Pancreas (tissue), 10 donors: ENCODE results near the gene EFCAB13. TPM values are rescaled to one million over a fixed set of nuclear protein-coding genes. Genes with fewer than 3 reads are reported as not detected.

Experiments used
- ATAC-seq, 4 donors: fragments of 200-7000 bp; cut with Tn5 transposase; one replicate each; pipeline versions ENCODE4 v1.8.0 to v1.9.1; 2020; ENCODE audit warnings: mild to moderate bottlenecking in 4 of 4, moderate library complexity in 4 of 4
- DNase-seq, 6 donors: peaks; one replicate each; pipeline ENCODE4 v3.0.0-alpha.2; 2020
- FAIRE-seq: peaks from 2 replicates; lab custom pipeline; 2012; peaks lifted over from hg19 to GRCh38; lab: Jason Lieb, UNC
- H3K27ac ChIP-seq, 4 donors: fragments of 200-600 bp; sonication (generic); 1 replicate in 3 of 4; 2 replicates in 1 of 4; pipeline versions ENCODE4 v1.5.0 to v1.8.0; 2020
- H3K27me3 ChIP-seq, 4 donors: fragments of 200-600 bp; one replicate each; pipeline ENCODE4 v1.8.0; 2021
- H3K36me3 ChIP-seq, 3 donors: fragments of 200-600 bp; sonication (generic) in 1 of 3; one replicate each; pipeline versions ENCODE4 v1.5.0 to v1.8.0; 2020 to 2021
- H3K4me1 ChIP-seq, 3 donors: fragments of 200-600 bp; one replicate each; pipeline ENCODE4 v1.8.0; 2021
- H3K4me3 ChIP-seq, 4 donors: fragments of 200-600 bp; sonication (generic) in 2 of 4; one replicate each; pipeline versions ENCODE4 v1.5.0 to v1.8.0; 2020 to 2021
- H3K9me3 ChIP-seq, 4 donors: fragments of 200-600 bp; one replicate each; pipeline ENCODE4 v1.8.0; 2021
- WGBS, 2 donors: extraction: QIAGEN DNeasy Blood & Tissue Kit; methylation state at CpG; one replicate each; pipeline ENCODE4 v1.1.7; 2013; 5-methylcytosine and 5-hydroxymethylcytosine counted together
- intact Hi-C, 3 donors: fragments of 100-400 bp; cut with DNase I; formaldehyde crosslinking; loops; one replicate each; pipeline versions ENCODE4 v1.11.1 to v1.14.2; 2022
- polyA plus RNA-seq, 2 donors: library from polyadenylated mRNA; stranded (reverse); fragments of 200-250 nt; gene quantifications; one replicate each; pipeline ENCODE4 v1.2.3, GENCODE V29; 2013
- total RNA-seq, 6 donors: library from RNA; stranded (reverse); fragmentation: NEBNext Ultra II Directional in 4 of 6; extraction: Animal tissue kit (Norgen Biotek cat#: 25700) in 4 of 6; gene quantifications; one replicate each; pipeline versions ENCODE4 v1.2.1 to v1.2.4, GENCODE V29; 2021 to 2023
- TF ChIP-seq, protein P1 (sequence below), 4 donors: fragments of 200-600 bp; sonication (generic) in 3 of 4; IDR thresholded peaks; one replicate each; pipeline versions ENCODE4 v1.5.0 to v1.8.0; 2021; ENCODE audit warnings: antibody characterized with exemption in 4 of 4
- donor health status: healthy with polysubstance abuse.
- donor health status: DM: no; HTN: no; CAD: no; lungs with moderate emphysema.
- donor health status: DM: no; HTN: no; CAD: no.
- donor health status: control.
- donor health status: control.
- donor health status: Bipolar disorder and iron deficiency.
- donor health status: DM: yes; HTN: yes; CAD: no.
- donor health status: DM: no; HTN: no; CAD: no.
- donor health status: DM: no; HTN: no; CAD: no.
- donor health status: DM: yes; HTN: yes; CAD: no.

EFCAB13 gene
- total and polyA plus RNA-seq, 8 donors: 0.46 to 6.7 (median 1.9) TPM

DNA sequence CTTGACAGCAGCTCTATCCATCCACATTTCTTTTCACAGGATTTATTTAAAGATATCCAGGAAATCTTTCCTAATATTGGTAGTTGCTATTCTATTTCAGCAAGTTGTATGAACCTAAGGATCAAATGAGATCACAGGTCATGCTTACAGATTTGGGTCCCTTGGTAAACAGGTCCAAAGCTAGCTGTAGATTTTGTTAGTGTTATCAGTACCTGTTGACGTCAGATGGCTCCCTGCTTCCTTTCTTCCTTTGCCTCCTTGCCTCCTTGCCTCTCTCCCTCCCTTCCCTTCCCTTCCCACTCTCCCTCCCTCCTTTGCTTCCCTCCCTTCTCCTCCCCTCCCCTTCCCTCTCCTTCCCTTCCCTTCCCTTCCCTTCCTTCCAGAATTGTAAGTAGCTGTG, 76.6 kb downstream of the EFCAB13 start:
- FAIRE-seq (no peak), DNase-seq (no peak), ATAC-seq (no peak)
- WGBS, 2 donors: 24 to 35% methylated on average over 1 of the region's 1 CpG
- intact Hi-C loops: no loop called here
- H3K27ac ChIP-seq: no peak overlapping the region
- no peak overlapping the region for H3K4me3 ChIP-seq
- no peaks in the 10 kb centered on the region for H3K4me1 ChIP-seq
- no peaks in the 10 kb centered on the region for H3K9me3 ChIP-seq
- H3K36me3 ChIP-seq: no peaks in the 10 kb centered on the region
- H3K27me3 ChIP-seq: no peaks in the 10 kb centered on the region
- TF ChIP-seq, protein P1, sequence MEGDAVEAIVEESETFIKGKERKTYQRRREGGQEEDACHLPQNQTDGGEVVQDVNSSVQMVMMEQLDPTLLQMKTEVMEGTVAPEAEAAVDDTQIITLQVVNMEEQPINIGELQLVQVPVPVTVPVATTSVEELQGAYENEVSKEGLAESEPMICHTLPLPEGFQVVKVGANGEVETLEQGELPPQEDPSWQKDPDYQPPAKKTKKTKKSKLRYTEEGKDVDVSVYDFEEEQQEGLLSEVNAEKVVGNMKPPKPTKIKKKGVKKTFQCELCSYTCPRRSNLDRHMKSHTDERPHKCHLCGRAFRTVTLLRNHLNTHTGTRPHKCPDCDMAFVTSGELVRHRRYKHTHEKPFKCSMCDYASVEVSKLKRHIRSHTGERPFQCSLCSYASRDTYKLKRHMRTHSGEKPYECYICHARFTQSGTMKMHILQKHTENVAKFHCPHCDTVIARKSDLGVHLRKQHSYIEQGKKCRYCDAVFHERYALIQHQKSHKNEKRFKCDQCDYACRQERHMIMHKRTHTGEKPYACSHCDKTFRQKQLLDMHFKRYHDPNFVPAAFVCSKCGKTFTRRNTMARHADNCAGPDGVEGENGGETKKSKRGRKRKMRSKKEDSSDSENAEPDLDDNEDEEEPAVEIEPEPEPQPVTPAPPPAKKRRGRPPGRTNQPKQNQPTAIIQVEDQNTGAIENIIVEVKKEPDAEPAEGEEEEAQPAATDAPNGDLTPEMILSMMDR (IDR thresholded peaks at IDR 0.05): no peak

DNA sequence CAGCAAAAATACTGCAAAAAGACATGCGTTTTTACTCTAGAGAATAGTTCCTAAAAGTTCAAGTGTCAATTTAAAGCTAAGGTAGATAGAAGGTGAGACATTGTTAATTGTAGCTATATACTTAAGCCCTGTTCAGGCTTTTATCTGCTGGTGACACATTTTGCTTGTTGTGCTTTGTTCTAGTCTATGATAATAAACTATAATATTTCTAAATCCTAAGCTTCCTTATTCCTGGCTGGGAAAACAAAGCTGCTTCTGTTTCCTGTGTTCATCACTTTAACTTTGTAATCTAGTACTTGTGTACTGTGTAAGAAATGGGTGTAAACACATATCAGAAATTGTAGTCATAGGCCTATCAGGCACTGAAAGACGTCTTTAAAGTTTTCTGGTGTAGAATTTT, 77.3 kb downstream of the EFCAB13 start:
- WGBS, 2 donors: 79 to 88% methylated on average over 2 of the region's 2 CpGs
- TF ChIP-seq, protein P1 (IDR thresholded peaks at IDR 0.05): no peak
- Histone ChIP-seq H3K36me3 (no peaks in the 10 kb centered on the region), H3K4me1 (no peaks in the 10 kb centered on the region), H3K27me3 (no peaks in the 10 kb centered on the region), H3K9me3 (no peaks in the 10 kb centered on the region), H3K4me3 (no peak overlapping the region), H3K27ac (no peak overlapping the region)
- DNase-seq (no peak), FAIRE-seq (no peak), ATAC-seq (peak in 1 of 4 donors; percentile 17)
- intact Hi-C loops: no loop called here

DNA sequence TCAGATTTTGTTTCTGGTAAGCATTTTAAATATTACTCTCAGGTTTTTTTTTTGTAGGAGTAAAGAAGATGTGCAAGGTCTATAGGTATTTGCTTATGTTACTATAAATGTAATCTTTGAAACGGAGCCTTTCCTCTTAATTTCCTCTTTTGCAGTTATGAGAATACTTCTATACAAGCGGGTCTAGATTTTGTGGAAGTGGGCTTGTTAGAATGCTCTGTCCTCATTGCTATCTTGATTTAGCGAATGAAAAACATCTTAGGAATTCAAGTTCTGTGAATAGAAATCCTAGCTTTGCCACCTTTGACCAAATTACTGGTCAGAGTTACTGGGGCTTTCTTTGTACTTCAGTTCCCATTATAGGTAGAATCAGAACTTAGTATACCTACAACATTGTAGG, 80.3 kb downstream of the EFCAB13 start:
- H3K9me3 ChIP-seq: no peaks in the 10 kb centered on the region
- TF ChIP-seq, protein P1 (IDR thresholded peaks at IDR 0.05): no peak
- 90 to 97% methylated on average over 3 of the region's 3 CpGs for WGBS, 2 donors
- intact Hi-C loops: no loop called here
- no peak overlapping the region for H3K4me3 ChIP-seq
- ATAC-seq (no peak), FAIRE-seq (no peak), DNase-seq (no peak)
- no peaks in the 10 kb centered on the region for H3K36me3 ChIP-seq
- H3K27me3 ChIP-seq: no peaks in the 10 kb centered on the region
- no peaks in the 10 kb centered on the region for H3K4me1 ChIP-seq
- no peak overlapping the region for H3K27ac ChIP-seq

DNA sequence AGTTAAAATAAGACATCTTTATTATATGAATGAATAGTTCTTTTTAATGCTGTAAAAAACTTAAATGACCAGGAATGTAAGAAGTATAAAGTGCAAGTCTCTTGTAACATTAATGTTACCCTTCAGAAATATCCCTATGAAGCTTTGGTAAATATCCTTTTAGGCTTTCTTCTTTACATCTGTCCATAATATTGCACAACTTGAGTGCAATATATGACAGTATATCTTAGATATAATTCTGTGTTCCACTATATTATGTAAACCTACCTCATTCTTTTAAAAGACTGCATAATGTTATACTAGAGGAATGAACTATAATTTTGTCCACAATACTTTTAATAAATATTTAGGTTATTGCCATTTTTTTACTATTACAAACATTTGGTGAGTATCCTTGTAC, 81.1 kb downstream of the EFCAB13 start:
- no peaks in the 10 kb centered on the region for H3K27me3 ChIP-seq
- no peaks in the 10 kb centered on the region for H3K9me3 ChIP-seq
- no peak for ATAC-seq
- no peak for FAIRE-seq
- H3K36me3 ChIP-seq: no peaks in the 10 kb centered on the region
- intact Hi-C loops: no loop called here
- H3K27ac ChIP-seq: no peak overlapping the region
- DNase-seq: no peak
- TF ChIP-seq, protein P1 (IDR thresholded peaks at IDR 0.05): no peak
- H3K4me3 ChIP-seq: no peak overlapping the region
- no peaks in the 10 kb centered on the region for H3K4me1 ChIP-seq

DNA sequence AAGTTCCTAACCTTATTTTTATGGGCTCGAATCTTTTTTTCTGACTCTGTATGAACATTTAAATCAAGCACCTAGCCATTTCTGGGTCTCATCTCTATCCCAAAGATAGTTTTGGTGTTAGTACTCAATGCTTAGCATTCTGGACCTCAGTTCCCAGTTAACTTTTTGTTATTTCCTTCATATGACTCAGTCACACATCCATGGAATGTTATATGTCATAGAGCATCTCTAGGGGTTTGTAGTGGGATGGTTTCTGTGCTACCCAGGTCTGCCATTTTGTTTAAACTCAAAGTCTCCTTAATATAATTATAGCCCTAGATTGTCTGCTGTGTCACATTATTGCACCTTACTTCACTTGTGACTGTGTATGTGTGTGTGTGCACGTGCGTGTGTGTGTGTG, 90.1 kb downstream of the EFCAB13 start:
- ATAC-seq (no peak), DNase-seq (no peak), FAIRE-seq (no peak)
- TF ChIP-seq, protein P1 (IDR thresholded peaks at IDR 0.05): no peak
- WGBS, 2 donors: 93 to 94% methylated on average over 3 of the region's 3 CpGs
- intact Hi-C loops: no loop called here
- Histone ChIP-seq H3K27me3 (no peaks in the 10 kb centered on the region), H3K27ac (no peak overlapping the region), H3K36me3 (no peaks in the 10 kb centered on the region), H3K4me1 (no peaks in the 10 kb centered on the region), H3K9me3 (no peaks in the 10 kb centered on the region), H3K4me3 (no peak overlapping the region)
